AML-193 (cell line): ENCODE data around the gene COL7A1.

Experiments
- DNase-seq, 2 experiments: peaks; one replicate each; lab custom pipeline; 2025; lab: John Stamatoyannopoulos, UW

Gene COL7A1

GRCh38 chr3:48619541-48620524 is 24.7 kb upstream of the COL7A1 start:
- no peak for DNase-seq

DNA sequence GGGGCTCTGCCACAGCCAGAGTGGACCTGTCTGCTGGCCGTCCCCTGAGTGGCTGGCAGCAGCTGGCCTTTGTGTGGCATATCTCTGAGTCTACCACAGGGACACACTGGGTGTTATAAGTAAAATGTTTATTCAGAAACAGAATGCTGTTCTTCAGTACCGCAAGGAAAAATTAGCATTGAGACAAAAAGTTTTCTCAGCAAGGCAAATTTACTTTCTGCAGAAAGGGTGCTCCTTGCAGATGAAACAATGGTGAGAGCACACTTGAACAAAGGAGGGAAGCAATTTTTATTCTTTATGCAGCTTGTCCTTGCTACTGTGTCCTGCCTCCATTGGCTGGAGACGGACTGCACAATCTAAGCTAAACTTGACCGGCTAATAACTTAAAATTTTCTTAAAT is 22.4 kb upstream of the COL7A1 start:
- DNase-seq: no peak

- DNase-seq: peak; percentile 96 to 97
These were observed 18.9 kb upstream of the COL7A1 start for GRCh38 chr3:48614044-48614443.

DNA sequence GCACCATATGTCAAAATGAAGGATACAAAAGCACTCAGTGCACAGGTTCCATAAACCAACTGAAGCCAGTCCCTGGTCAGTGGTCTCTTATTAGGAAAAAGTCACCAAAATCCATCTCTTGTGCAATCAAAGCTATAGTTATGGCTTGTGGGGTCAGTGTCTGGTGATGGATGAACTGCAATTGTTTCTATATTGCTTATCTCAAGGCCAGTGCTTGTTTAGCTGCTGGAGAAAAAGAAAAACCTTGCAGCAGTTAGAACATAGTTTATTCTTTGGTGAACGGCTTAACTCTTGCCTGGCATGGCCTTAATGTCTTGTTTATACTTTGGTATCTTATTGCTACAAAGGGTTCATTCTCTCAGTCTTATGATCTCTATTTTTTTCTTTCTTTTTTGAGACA is 17.2 kb upstream of the COL7A1 start:
- DNase-seq: no peak

DNA sequence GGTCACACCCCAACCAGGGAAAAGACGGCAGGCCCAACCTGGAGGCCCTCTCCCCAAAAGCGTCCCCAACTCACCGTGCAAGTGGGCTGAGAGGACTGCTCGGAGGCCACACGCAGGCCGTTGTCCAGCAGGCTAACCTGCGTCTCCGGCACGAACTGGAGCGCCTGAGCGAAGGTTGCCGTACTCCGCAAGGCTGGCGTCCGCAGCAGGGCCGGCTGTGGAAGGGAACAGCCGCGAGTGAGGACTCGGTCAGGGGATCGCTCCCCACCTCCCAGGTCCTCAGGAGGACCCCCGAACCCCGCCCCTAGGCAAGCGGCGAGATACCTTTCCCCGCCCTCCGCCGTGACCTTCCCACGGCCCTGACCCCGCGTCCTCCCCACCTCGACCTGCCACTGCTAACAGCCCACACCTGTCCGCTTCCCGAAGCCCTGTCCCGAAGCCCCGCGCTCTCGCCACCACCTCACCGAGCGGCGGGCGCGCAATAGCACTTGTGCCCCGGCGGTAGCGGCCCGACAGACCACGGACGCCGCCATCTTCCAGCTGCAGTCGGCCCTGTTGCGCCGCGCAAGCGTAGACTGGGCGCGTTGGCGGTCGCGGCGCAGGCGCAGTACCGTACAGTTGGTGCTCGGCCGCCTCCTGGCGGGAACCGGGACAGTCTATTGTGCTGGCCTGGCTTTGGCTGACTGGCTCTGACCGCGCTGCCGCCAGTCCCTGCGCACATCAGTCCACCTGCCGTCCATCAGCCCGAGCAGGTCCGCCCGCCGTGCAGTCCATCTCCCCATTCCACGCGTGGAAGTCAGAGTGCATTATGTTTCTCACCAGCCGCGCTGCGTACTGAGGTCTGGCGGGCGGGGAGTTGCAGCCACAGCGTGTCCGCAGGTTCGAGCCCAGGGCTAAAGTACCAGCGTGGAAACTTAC is 14.2 kb upstream of the COL7A1 start, which contains the start of gene UQCRC1:
Gene UQCRC1 (minus strand): TSS at position 559 of the 918 bp plus-strand sequence. CDS start 26 bp downstream, at position 533.
- DNase-seq: peak; percentile 97 to 98

DNA sequence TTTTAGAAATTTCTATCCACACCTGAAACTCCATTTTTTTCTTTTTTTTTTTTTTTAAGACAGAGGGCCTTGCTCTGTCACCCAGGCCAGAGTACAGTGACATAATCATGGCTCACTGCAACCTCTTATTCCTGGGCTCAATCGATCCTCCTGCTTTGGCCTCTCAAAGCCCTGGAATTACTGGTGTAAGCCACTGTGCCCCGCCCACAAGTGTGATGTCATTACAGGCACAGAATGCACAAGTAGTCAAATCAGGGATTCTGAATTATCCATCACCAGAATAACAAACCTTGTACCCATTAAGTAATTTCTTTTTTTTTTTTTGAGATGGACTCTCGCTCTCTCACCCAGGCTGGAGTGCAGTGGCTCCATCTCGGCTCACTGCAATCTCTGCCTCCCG is 12.4 kb upstream of the COL7A1 start:
- DNase-seq: no peak

DNA sequence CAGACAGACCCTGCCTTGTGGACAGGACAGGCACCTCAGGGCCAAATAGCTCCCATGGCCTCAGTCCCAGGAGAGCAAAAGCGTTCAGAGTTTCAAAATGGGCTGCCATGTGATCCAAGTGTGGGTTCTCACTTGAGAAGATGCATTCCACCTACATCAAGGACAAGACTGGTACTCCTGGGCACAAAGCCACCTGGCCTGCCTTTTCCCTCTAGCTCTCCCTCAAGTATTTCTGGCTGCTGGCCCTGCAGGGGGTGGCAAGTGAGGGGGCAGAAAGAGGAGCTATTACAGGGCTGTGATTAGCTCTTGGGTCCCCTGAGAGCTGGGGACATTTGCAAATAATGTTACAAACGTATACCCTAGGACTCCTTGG is 6.5 kb upstream of the COL7A1 start:
- DNase-seq: no peak

DNA sequence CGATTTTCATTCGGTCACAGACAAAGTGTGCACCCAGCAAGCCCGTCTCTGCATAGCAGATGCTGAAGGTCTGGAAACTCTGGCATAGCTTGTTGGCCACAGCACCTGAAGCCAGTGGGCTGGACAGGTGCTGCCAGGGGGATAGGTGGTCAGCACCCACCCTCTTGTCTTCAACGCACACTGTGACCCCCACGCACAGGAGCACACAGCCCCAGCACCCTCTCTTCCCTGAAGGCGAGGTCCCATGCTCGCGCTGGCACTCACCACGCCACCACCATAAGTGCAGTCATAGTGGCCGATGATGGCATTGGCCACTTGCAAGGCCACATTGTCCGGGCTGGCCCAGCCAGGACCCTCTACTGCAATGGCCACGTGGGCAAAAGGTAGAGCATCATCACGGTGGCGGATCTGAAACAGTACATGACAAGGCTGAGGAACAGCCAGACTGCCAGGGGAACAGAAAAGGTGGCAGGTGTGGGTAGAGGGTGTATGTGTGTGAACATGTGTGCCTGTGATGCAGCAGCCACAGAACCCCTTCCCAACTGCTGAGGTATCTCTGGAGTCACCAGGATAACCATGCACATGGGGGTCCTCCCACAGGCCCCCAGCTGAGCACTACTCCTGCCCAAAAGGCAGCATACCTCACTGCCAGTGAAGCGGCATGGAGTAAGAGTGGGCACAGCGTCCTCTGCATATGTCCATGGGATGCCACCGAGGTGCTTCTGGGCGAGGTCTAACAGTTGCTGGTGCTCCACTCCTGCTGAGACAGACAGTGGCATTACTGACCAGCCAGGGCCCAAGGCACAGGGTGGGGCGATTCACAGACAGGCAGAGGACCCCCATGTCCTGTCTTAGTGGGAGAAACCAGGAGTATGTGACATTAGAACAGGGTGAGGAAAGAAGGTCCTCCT is 5.8 kb upstream of the COL7A1 start:
- no peak for DNase-seq

DNA sequence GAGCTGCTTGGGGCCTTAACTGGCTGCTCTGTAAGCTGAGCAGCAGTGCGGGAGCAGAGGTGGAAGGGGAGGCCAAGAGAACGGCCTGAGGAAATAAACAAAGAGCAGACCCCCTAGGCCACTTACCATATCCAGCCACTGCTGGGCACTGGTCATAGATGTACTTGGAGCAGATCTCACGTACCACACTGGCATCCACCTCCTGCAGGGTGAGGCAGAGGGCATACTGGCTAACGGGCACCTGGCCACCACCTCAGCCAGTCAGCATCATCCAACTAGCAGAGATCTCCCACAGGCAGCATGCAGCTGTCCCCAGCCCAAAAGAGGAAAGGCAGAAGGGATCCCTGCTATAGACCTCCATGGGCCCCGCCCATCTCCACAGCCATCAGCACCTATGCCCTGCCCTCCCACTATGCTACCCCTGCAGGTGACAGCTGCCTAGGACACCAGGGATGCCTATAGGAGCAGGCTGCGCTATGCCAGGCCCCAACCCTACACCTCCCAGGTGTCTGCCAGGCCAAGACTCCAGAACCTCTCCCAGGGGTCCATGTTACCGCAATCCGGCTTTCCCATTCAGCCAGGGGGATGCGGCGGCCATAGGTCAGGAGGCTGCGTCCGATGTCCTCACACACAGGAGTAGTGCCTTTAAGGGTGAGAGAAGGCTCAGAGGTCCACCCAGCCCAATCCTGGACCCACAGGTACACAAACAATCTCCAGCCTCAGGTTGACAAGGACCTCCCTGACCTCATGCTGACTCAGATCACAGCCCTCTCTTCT is 4.6 kb upstream of the COL7A1 start:
- no peak for DNase-seq

GRCh38 chr3:48599077-48599501 is 4.0 kb upstream of the COL7A1 start:
- DNase-seq: no peak

GRCh38 chr3:48598323-48599076 is 3.4 kb upstream of the COL7A1 start:
- no peak for DNase-seq

DNA sequence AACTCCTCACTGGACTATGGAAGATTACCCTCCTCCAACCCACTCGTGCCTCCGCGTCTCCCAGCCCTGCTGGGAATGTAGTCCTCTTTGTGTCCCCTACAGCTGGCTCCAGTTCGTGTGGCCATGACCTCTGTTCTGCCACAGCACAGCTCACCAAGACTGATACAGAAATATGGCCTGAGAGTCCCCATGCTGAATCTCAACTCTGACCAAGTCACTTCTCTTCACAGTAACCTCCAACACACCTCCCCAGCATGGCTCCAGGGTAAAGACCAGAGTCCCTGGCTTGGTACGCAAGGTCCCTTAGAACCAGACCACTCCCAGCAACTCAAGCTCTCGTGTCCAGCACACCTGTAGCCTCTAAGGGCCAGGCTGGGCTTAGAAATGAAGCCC is 2.3 kb upstream of the COL7A1 start:
- no peak for DNase-seq

DNA sequence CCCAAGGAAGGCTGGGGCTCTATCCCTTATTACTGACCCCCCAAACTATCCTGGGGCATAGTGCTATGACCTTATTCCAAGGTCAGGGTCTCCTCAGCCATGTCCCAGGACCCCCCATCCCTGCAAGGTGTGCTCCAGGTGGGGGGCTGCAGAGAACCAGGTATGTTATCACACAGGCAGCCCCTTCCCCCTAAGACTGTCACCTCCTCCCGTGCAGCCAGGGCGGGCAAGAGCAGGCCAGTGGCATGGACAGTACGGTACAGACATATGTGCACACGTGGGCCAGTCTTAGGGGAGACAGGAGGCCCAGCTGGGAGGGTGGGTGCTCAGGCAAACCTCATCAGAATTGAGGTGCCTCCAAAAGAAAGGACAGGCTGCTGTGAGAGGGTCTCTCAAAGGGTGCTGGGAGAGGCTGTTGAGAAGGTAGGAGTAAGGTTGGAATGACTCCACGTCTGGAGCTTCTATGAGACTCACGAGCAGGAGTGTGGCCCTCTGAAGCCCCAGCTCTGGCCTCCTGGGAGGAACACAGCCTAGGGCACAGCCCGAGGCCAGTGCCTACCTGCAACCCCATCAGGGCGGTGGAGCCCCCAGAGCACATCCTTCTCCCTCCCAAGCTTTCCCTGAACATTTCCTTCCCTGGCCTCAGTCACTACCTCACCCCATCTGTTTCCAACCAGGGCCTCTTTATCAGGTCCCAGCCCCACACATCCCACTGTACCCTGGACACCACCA is 1.7 kb upstream of the COL7A1 start:
- no peak for DNase-seq

DNA sequence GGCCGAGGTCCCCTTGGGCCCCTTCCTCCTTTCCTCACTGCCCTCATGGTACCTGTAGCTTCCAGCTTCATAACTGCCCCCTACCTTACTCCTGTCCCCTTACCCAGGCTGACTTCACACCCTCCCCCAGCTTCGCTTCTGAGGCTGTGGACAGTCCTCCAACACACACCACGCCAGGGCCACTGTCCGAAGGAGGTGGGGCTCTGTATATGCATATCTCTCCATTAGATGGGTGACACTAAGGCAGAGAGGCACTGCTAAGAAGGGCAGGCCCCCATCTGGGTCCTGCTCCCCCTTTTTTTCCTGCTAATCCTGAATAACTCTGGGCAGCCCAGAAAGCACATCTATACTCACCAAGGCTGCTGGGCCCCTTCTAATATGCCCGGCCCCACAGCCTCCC is 1.0 kb upstream of the COL7A1 start:
- DNase-seq: no peak

DNA sequence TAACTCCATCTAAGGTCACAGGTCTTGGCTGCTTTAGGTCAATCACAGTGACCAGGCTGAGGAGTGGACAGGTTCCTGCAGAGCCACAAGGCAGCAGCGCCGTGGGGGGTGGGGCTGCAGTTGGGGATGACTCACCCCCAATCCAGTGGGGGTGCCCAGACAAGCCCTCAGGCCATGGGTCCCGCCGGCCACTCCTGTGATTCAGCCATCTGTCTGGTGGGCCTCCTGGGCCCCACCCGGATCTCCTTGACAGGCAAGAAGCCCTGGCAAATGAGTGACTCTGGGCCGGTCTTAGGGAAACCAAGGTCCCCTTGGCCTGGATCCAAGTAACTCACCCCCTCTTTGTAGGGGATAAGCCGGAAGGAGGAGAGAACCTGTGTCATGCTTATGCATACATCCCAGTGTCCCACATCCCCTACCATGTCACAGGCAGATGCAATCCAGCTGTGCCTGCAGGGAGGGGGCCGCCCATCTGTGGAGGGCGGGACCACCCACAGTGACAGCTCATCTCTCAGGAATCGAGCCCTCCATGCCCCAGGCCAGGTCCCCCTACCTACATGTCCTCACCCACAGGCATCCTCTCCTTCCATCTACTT is 495 bp upstream of the COL7A1 start:
- DNase-seq: no peak

- DNase-seq: no peak
These were observed 596 bp downstream of the COL7A1 start for GRCh38 chr3:48594417-48595049.

DNA sequence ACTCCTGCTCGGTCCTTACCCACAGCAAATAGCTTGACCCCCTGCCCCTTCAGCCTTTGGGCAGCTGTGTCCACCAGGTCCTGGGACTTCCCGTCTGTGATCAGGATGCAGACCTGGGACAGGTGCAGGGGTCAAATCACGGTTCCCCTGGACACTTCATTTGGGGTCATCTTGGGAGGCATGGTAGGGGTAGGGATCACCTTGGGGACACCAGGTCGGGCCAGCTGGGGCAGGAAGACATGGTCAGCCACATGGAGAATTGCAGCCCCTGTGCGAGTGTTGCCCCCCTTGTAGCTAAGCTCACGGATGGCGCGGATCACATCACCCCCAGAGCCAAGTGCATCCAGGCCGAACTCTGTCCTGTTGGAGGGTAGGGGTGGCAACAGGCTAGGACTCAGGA is 1.8 kb downstream of the COL7A1 start:
- no peak for DNase-seq

DNA sequence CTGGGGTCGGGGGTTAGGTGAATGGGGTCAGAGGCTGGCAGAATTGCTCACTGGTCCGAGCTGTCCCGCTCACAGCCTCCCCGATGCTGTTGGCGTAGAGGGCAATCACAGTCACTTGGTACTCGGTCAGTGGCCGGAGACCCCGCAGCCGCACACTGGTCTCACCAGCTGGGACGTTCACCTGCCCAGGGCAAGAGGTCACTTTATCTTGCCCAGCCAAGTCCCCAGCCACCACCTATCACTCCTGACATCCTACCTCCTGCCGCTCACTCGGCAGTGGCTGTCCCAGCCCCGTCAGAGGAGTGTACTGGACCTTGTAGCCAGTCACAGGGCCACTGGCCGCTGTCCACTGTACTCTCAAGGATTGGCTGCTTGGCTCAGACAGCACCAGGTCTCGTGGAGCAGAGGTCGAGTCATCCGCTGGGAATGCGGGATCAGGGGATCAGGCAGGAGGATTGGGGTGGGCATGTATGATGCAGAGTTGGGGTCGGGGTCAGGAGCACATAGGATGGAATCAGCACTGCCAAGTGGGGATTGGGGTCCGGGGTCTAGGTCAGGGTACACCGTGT is 2.5 kb downstream of the COL7A1 start:
- no peak for DNase-seq
